Esophagus squamous epithelium (tissue), 5 donors: ENCODE data around the gene CUEDC1. TPM values are rescaled to one million over a fixed set of nuclear protein-coding genes. Genes with fewer than 3 reads are reported as not detected.

Source experiments
- DNase-seq: peaks from one replicate; lab custom pipeline; 2025; lab: John Stamatoyannopoulos, UW
- H3K27ac ChIP-seq, 4 donors: fragments of 200-600 bp; sonication (generic); one replicate each; pipeline ENCODE4 v1.5.1; 2016 to 2019; ENCODE audit warnings: mild to moderate bottlenecking in 1 of 4
- H3K27me3 ChIP-seq, 4 donors: fragments of 200-600 bp; sonication (generic); 1 replicate in 3 of 4; 2 replicates in 1 of 4; pipeline versions ENCODE4 v1.5.1 to v1.6.0; 2017 to 2021; ENCODE audit warnings: antibody characterized with exemption in 1 of 4
- H3K36me3 ChIP-seq, 3 donors: fragments of 200-600 bp; sonication (generic); one replicate each; pipeline ENCODE4 v1.5.1; 2016 to 2019
- H3K4me1 ChIP-seq, 3 donors: fragments of 200-600 bp; sonication (generic); one replicate each; pipeline ENCODE4 v1.5.1; 2017 to 2019
- H3K4me3 ChIP-seq, 4 donors: fragments of 200-600 bp; sonication (generic); 1 replicate in 3 of 4; 2 replicates in 1 of 4; pipeline ENCODE4 v1.5.1; 2016 to 2019; ENCODE audit warnings: mild to moderate bottlenecking in 2 of 4, moderate library complexity in 1 of 4
- H3K9me3 ChIP-seq, 3 donors: fragments of 200-600 bp; sonication (generic); one replicate each; pipeline ENCODE4 v1.5.1; 2016 to 2019
- POLR2A ChIP-seq, 4 donors: fragments of 450-650 bp; IDR thresholded peaks; one replicate each; pipeline ENCODE4 v1.6.1; 2017; ENCODE audit warnings: antibody characterized with exemption in 4 of 4, mild to moderate bottlenecking in 4 of 4, moderate library complexity in 3 of 4
- WGBS, 2 donors: methylation state at CpG; one replicate each; pipeline ENCODE4 v1.1.5; 2018; 5-methylcytosine and 5-hydroxymethylcytosine counted together
- intact Hi-C: fragments of 100-400 bp; cut with DNase I; formaldehyde crosslinking; loops from one replicate; pipeline ENCODE4 v1.15.0; 2022
- total RNA-seq, 4 donors: library from RNA; depleted of rRNA; stranded (reverse); fragments of >200 nt; gene quantifications; one replicate each; pipeline ENCODE4 v1.1.0, GENCODE V29; 2016
- TF ChIP-seq, protein P1 (sequence below), 6 experiments: fragments of 450-650 bp in 4 of 6; fragments of 200-600 bp in 2 of 6; sonication (generic) in 2 of 6; IDR thresholded peaks; one replicate each; pipeline ENCODE4 v1.5.1; 2016 to 2019; ENCODE audit warnings: antibody characterized with exemption in 6 of 6, mild to moderate bottlenecking in 4 of 6, moderate library complexity in 4 of 6
- donor health status: DM: yes; HTN: yes; CAD: no.

CUEDC1 gene
- total RNA-seq, 4 donors from 2014 or later = 7.4 to 27.3 (median 18.4) TPM

DNA sequence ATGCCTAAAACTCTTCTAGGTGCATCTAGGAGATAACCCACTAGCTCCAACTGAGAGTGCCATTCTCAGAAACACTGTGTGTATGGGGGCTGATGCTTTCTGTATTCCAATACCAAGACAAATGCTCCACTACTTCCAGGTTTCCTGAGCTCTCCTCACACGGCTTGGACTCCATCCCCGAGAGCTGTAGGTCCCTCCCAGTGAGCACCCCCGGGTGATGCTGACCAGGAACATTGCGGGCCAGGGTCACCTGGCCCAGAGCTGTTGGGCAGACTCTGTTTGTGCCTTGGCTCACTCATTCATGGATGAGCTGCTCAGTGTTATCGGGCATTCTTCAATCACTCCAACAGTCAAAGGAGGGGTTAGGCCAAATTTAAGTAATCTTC lies 7.0 kb downstream of the CUEDC1 start:
- 57 to 67% methylated on average over 5 of the region's 5 CpGs for WGBS, 2 donors
- TF ChIP-seq POLR2A (IDR thresholded peaks at IDR 0.05) = no peak
- TF ChIP-seq, protein P1, sequence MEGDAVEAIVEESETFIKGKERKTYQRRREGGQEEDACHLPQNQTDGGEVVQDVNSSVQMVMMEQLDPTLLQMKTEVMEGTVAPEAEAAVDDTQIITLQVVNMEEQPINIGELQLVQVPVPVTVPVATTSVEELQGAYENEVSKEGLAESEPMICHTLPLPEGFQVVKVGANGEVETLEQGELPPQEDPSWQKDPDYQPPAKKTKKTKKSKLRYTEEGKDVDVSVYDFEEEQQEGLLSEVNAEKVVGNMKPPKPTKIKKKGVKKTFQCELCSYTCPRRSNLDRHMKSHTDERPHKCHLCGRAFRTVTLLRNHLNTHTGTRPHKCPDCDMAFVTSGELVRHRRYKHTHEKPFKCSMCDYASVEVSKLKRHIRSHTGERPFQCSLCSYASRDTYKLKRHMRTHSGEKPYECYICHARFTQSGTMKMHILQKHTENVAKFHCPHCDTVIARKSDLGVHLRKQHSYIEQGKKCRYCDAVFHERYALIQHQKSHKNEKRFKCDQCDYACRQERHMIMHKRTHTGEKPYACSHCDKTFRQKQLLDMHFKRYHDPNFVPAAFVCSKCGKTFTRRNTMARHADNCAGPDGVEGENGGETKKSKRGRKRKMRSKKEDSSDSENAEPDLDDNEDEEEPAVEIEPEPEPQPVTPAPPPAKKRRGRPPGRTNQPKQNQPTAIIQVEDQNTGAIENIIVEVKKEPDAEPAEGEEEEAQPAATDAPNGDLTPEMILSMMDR (IDR thresholded peaks at IDR 0.05) = no peak
- Histone ChIP-seq H3K27me3 (no peaks in the 10 kb centered on the region), H3K27ac (peak overlapping the region; percentile 86 to 98 (median 94)), H3K4me1 (peaks cover 67 to 100% (median 79%) of the 10 kb centered on the region in 3 donors), H3K9me3 (no peaks in the 10 kb centered on the region), H3K4me3 (no peak overlapping the region), H3K36me3 (no peaks in the 10 kb centered on the region)
- intact Hi-C loops = loop anchor here (10.0 kb wide), 2 partner anchors 47 to 53 kb away; no protein-coding TSS in a partner anchor
- no peak for DNase-seq

DNA sequence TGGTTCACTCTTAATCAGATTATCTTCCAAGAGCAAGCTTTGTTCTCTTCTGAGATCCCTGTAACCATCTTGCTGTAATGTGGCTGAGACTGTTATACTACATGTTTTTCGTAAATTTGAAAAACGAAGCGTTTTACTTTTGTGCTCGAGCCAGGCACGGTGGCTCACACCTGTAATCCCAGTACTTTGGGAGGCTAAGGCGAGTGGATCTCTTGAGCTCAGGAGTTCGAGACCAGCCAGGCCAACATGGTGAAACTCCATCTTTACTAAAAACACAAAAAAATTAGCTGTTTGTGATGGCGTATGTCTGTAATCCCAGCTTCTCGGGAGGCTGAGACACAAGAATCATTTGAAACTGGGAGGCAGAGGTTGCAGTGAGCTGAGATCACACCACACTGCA lies 7.8 kb downstream of the CUEDC1 start:
- DNase-seq = no peak
- H3K27me3 ChIP-seq = no peaks in the 10 kb centered on the region
- no peaks in the 10 kb centered on the region for H3K36me3 ChIP-seq
- H3K9me3 ChIP-seq = no peaks in the 10 kb centered on the region
- TF ChIP-seq POLR2A (IDR thresholded peaks at IDR 0.05) = no peak
- TF ChIP-seq, protein P1 (IDR thresholded peaks at IDR 0.05) = no peak
- H3K27ac ChIP-seq = peak overlapping the region; percentile 86 to 98 (median 94)
- intact Hi-C loops = loop anchor here (10.0 kb wide), 2 partner anchors 47 to 53 kb away; no protein-coding TSS in a partner anchor
- WGBS, 2 donors = 51 to 74% methylated on average over 9 of the region's 9 CpGs
- peaks cover 72 to 100% (median 81%) of the 10 kb centered on the region in 3 donors for H3K4me1 ChIP-seq
- H3K4me3 ChIP-seq = peak overlapping the region in 3 of 4 donors; percentile 36 to 62 (median 38)

DNA sequence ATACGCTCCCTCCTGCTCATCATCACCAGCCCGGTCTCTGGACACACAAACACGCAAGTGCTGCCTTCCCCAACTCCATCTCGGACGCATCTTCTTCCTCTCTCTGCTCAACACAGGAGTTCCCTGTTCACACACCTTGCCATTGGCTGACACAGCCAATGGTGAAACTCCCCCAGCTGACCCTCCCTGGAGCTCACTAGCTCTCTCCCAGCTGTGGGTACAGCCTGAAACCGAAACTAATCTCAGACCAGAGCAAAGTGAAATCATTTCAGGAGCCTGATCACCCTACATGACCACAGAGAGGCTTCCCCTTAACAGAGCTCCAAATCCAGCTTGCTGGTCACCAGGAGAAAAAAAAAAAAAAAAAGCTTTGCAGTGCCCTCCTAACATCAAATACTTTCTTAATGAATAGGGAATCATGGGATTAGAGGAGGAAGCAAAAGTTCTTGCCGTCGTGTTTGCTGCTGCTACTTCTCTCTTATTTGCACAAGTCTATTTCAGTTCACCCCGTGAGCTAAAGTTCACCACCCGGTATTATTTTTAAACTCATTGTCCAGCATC lies 8.3 kb downstream of the CUEDC1 start:
- peak overlapping the region; percentile 10 to 62 (median 37) for H3K4me3 ChIP-seq
- intact Hi-C loops = loop anchor here (10.0 kb wide), 2 partner anchors 48 to 52 kb away; no protein-coding TSS in a partner anchor
- peak overlapping the region; percentile 86 to 98 (median 94) for H3K27ac ChIP-seq
- DNase-seq = no peak
- no peaks in the 10 kb centered on the region for H3K27me3 ChIP-seq
- H3K4me1 ChIP-seq = peaks cover 74 to 100% (median 86%) of the 10 kb centered on the region in 3 donors
- no peaks in the 10 kb centered on the region for H3K36me3 ChIP-seq
- 1 to 8% methylated on average over 9 to 10 of the region's 10 CpGs for WGBS, 2 donors
- TF ChIP-seq, protein P1 (IDR thresholded peaks at IDR 0.05) = no peak
- peak in 1 of 4 donors; percentile 11 for TF ChIP-seq POLR2A (IDR thresholded peaks at IDR 0.05)
- H3K9me3 ChIP-seq = no peaks in the 10 kb centered on the region

DNA sequence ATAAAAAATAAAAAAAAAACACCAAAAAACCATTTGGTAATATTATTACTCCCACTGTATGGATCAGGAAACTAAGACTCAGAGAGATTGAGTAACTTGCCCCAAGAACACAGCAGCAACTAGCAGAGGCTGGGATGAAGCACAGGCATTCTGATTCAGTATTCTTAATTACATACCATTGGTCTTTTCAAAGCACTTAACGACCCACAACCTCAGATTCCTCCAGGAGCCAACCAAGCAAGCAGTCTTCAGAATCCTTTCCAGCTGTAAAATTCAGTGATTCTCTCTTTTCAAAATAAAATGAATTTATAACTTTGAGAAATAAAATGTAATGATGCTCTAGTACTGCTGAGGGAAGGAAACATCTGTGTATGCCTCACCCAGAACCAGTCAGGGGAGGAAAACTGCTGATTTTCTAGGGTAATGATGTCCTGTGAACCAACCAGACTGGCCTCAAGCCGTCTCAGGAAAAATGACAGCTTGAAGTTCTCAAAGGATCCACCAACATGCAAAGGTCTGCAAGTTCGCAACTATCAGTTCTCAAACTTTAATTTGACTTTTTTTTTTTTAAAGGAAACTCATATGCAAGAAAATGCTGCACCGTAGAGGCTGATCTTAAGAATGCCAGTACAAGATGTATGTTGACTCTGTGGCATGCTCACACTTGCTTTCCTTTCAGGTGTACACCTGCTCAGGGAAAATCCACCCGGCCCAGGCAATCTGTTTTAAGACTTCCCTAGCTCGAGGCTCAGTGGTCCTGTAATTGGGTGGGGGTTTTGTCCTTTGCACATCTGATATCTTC lies 9.0 kb downstream of the CUEDC1 start:
- intact Hi-C loops = loop anchor here (10.0 kb wide), 2 partner anchors 49 to 51 kb away; no protein-coding TSS in a partner anchor
- no peak for DNase-seq
- H3K27me3 ChIP-seq = no peaks in the 10 kb centered on the region
- no peaks in the 10 kb centered on the region for H3K36me3 ChIP-seq
- H3K4me1 ChIP-seq = peaks cover 71 to 100% (median 91%) of the 10 kb centered on the region in 3 donors
- no peaks in the 10 kb centered on the region for H3K9me3 ChIP-seq
- peak overlapping the region; percentile 86 to 98 (median 94) for H3K27ac ChIP-seq
- H3K4me3 ChIP-seq = peak overlapping the region; percentile 10 to 62 (median 37)
- 8 to 18% methylated on average over 6 of the region's 6 CpGs for WGBS, 2 donors
- TF ChIP-seq, protein P1 (IDR thresholded peaks at IDR 0.05) = no peak
- TF ChIP-seq POLR2A (IDR thresholded peaks at IDR 0.05) = no peak
